ENCODE measurements around the gene SCN1A. TPM values are rescaled to one million over a fixed set of nuclear protein-coding genes. Genes with fewer than 3 reads are reported as not detected.

SCN1A gene
- total RNA-seq, 2 donors from 2014 or later = 0.05 TPM; not detected in 1

DNA sequence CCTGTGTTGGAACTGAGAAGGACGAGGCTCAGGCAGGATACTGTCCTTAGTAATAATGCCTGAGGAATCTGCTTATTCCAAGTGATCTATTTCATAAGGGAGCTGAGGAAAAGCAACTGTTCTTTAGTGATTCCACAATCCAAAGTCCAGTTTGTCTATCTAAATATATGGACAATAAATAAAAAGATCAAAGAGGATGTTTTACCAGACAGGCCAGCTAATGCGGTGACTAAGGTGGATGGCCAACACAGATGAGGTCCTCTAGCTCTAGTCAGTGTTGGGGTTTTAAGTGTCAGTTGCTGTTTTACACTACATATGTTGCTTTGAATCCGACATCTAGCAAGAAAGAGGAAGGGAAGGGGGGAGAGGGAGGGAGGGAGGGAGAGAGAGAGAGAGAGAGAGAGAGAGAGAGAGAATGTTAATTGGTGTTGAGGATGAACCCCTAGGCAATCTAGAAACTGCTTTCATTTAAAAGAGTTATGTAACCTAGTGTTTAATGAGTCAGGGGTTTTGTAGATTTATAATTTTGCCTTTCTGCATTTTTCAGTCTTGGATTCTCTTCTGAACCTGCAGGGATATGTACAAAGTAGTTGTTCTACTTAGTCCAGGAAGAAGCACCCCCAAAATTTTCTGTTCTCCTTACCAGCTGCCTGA lies 27.0 kb upstream of the SCN1A start:
- no peak for DNase-seq
- intact Hi-C loops (cut with DNase I) = no loop called here

GRCh38 chr2:166152064-166152463 lies 24.2 kb upstream of the SCN1A start:
- no peaks in the 10 kb centered on the region for H3K4me1 ChIP-seq
- no peak overlapping the region for H3K4me3 ChIP-seq
- no peaks in the 10 kb centered on the region for H3K9me3 ChIP-seq
- intact Hi-C loops (cut with DNase I) = no loop called here
- no peak for DNase-seq
- H3K36me3 ChIP-seq = no peaks in the 10 kb centered on the region
- no peak overlapping the region for H3K9ac ChIP-seq (ENCODE audit: low read depth in 2 of 2, low read length in 2 of 2)
- no peak for TF ChIP-seq CTCF (IDR thresholded peaks at IDR 0.05)
- no peak overlapping the region for H3K27ac ChIP-seq
- H3K27me3 ChIP-seq = no peaks in the 10 kb centered on the region

More for the DNA sequence above, 27.0 kb upstream of the SCN1A start:
- Histone ChIP-seq H3K36me3 (no peaks in the 10 kb centered on the region), H3K27ac (no peak overlapping the region), H3K4me1 (no peaks in the 10 kb centered on the region), H3K27me3 (no peaks in the 10 kb centered on the region), H3K4me3 (no peak overlapping the region), H3K9me3 (no peaks in the 10 kb centered on the region), H3K9ac (ENCODE audit: low read depth in 2 of 2, low read length in 2 of 2) (no peak overlapping the region)
- no peak for TF ChIP-seq CTCF (IDR thresholded peaks at IDR 0.05)

DNA sequence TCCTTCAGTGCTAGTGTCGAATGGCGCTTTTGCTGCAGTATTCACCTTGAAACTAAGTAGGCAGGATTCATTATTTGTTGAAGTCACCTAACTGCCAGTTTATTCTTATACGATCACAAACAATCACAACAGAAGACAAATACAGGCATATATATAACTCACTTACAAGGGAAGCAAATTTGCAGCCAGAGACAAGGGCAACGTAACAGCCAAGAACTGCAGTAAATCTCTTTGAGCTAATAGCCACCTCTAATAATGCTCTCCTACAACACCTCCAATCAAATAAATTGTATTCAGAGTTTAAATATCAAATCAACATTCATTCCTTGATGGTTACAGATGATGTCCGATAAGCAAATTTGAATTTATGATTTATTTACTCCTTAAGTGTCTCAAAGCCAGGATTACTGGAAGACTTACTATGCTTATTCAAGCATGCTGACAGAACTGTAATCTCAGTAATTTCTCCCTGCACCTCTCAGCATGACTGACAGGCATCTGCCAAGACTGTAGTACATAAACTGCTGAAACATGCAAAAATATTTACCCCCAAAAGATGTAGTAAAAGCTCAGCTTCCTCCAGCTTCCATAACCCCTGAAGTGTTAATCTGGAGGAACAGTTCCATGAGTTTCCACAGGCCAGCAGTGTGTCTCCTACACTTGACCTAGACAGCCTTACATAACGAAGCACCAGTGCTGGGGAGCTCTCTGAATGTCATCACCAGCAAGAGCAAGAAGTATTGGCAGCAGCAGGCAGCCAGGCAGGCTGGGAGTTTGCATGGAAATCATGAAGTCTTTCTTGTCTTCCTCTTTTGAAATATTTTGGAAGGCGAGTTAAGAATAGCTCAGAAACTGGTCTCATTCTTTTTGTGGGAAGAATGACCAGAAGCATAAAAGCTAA lies 20.9 kb upstream of the SCN1A start:
- Histone ChIP-seq H3K36me3 (no peaks in the 10 kb centered on the region), H3K27me3 (no peaks in the 10 kb centered on the region), H3K9me3 (no peaks in the 10 kb centered on the region), H3K9ac (ENCODE audit: low read depth in 2 of 2, low read length in 2 of 2) (no peak overlapping the region), H3K27ac (no peak overlapping the region), H3K4me3 (no peak overlapping the region), H3K4me1 (no peaks in the 10 kb centered on the region)
- intact Hi-C loops (cut with DNase I) = no loop called here
- TF ChIP-seq CTCF (IDR thresholded peaks at IDR 0.05) = no peak
- no peak for DNase-seq

GRCh38 chr2:166147883-166148282 lies 20.1 kb upstream of the SCN1A start:
- Histone ChIP-seq H3K9me3 (no peaks in the 10 kb centered on the region), H3K4me3 (no peak overlapping the region), H3K27ac (no peak overlapping the region), H3K9ac (ENCODE audit: low read depth in 2 of 2, low read length in 2 of 2) (no peak overlapping the region), H3K27me3 (no peaks in the 10 kb centered on the region), H3K4me1 (no peaks in the 10 kb centered on the region), H3K36me3 (no peaks in the 10 kb centered on the region)
- DNase-seq = no peak
- TF ChIP-seq CTCF (IDR thresholded peaks at IDR 0.05) = no peak
- intact Hi-C loops (cut with DNase I) = no loop called here

DNA sequence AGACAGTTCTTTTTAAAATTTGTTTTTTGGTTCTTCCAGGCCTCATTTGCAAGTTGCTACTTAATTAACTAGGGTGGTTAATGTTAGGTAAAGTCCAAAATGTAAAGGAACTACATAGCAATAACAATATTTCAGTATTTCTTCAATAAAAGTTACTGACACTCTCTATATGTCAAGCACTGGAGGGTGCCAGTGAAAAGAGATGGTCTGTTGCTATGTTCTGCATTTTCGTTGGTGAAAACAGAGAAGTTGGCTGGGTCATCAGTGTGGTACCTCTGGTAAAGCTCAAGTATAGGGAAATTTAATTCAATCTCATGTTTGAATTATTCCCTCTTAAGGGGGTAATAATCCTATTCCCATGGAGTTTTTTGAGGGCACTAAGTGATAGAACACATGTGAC lies 16.3 kb upstream of the SCN1A start:
- Histone ChIP-seq H3K27me3 (no peaks in the 10 kb centered on the region), H3K36me3 (no peaks in the 10 kb centered on the region), H3K9ac (ENCODE audit: low read depth in 2 of 2, low read length in 2 of 2) (no peak overlapping the region), H3K27ac (no peak overlapping the region), H3K9me3 (no peaks in the 10 kb centered on the region), H3K4me1 (no peaks in the 10 kb centered on the region), H3K4me3 (no peak overlapping the region)
- no peak for TF ChIP-seq CTCF (IDR thresholded peaks at IDR 0.05)
- no peak for DNase-seq
- intact Hi-C loops (cut with DNase I) = no loop called here

Measured in colonic mucosa (tissue), 4 donors.